ENCODE data around the gene CCDC134.

Gene CCDC134

GRCh38 chr22:41828516-41828915 is 28.0 kb downstream of the CCDC134 start:
- H3K27me3 ChIP-seq: no peaks in the 10 kb centered on the region
- H3K4me3 ChIP-seq: no peak overlapping the region
- H3K36me3 ChIP-seq: peaks cover 0 to 13% (median 0%) of the 10 kb centered on the region in 3 donors
- intact Hi-C loops (cut with DNase I; ENCODE audit: low total_unique reads): loop anchor here (5.0 kb wide), 1 partner anchor 119 kb away; the partner anchor contains the start of gene CENPM
- H3K9me3 ChIP-seq: no peaks in the 10 kb centered on the region
- no peak overlapping the region for H3K27ac ChIP-seq
- TF ChIP-seq, protein P1, sequence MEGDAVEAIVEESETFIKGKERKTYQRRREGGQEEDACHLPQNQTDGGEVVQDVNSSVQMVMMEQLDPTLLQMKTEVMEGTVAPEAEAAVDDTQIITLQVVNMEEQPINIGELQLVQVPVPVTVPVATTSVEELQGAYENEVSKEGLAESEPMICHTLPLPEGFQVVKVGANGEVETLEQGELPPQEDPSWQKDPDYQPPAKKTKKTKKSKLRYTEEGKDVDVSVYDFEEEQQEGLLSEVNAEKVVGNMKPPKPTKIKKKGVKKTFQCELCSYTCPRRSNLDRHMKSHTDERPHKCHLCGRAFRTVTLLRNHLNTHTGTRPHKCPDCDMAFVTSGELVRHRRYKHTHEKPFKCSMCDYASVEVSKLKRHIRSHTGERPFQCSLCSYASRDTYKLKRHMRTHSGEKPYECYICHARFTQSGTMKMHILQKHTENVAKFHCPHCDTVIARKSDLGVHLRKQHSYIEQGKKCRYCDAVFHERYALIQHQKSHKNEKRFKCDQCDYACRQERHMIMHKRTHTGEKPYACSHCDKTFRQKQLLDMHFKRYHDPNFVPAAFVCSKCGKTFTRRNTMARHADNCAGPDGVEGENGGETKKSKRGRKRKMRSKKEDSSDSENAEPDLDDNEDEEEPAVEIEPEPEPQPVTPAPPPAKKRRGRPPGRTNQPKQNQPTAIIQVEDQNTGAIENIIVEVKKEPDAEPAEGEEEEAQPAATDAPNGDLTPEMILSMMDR (IDR thresholded peaks at IDR 0.05): no peak
- H3K4me1 ChIP-seq: peaks cover 0 to 26% (median 6%) of the 10 kb centered on the region in 4 donors
- DNase-seq: no peak

- Histone ChIP-seq H3K4me1 (peaks cover 0 to 36% (median 12%) of the 10 kb centered on the region in 4 donors), H3K4me3 (no peak overlapping the region), H3K36me3 (peaks cover 0 to 13% (median 0%) of the 10 kb centered on the region in 3 donors), H3K27ac (no peak overlapping the region), H3K9me3 (no peaks in the 10 kb centered on the region), H3K27me3 (no peaks in the 10 kb centered on the region)
- DNase-seq: no peak
- TF ChIP-seq, protein P1 (IDR thresholded peaks at IDR 0.05): no peak
- intact Hi-C loops (cut with DNase I; ENCODE audit: low total_unique reads): loop anchor here (10.0 kb wide), 1 partner anchor 245 kb away; the partner anchor contains the start of genes NAGA, PHETA2 and SMDT1
Measured at GRCh38 chr22:41830174-41830573, 29.7 kb downstream of the CCDC134 start.

- peaks cover 0 to 24% (median 10%) of the 10 kb centered on the region in 4 donors for H3K4me1 ChIP-seq
- H3K9me3 ChIP-seq: no peaks in the 10 kb centered on the region
- no peak overlapping the region for H3K4me3 ChIP-seq
- DNase-seq: peak in 1 of 2 donors; percentile 26
- TF ChIP-seq, protein P1 (IDR thresholded peaks at IDR 0.05): no peak
- H3K36me3 ChIP-seq: peaks cover 0 to 6% (median 0%) of the 10 kb centered on the region in 3 donors
- H3K27me3 ChIP-seq: no peaks in the 10 kb centered on the region
- no peak overlapping the region for H3K27ac ChIP-seq
- intact Hi-C loops (cut with DNase I; ENCODE audit: low total_unique reads): loop anchor here (10.0 kb wide), 1 partner anchor 243 kb away; the partner anchor contains the start of genes NAGA, PHETA2 and SMDT1
Measured at GRCh38 chr22:41831383-41831782, 30.9 kb downstream of the CCDC134 start.

DNA sequence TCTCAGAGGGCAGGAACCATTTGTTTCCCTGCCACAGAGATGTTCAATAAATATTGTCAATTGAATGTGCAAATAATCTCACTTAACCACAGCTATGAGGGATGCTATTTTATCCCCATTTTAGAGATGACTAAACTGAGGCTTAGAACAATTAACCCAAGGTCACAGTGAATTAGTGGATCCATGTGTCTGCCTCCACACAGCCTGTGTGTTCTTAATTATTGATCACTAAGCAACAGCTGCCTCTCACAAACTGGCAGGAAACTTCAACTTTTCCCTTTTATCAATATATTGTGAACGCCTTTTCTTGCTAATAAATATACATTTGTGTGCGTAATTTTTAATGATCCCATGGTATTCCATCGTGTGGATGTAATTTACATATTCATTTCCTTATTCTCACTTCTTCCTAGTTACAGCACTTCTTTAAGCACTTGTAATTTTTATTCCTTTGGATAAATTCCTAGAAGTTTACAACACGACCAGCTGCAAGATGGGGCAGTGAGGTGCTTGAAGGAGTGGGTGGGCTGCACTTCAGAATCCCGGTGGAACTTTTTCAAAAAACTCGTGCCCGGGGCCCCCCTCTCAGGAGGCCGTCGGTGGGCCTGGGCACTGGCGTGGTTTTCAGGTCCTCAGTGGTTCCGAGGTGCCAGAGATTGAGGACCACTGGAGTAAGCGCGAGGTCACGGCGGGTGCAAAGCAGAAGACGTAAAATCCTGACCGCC is 31.5 kb downstream of the CCDC134 start:
- no peak for DNase-seq
- Histone ChIP-seq H3K27ac (peak overlapping the region; percentile 78 to 87), H3K36me3 (peaks cover 0 to 8% (median 0%) of the 10 kb centered on the region in 3 donors), H3K4me1 (peaks cover 0 to 18% (median 8%) of the 10 kb centered on the region in 4 donors), H3K9me3 (no peaks in the 10 kb centered on the region), H3K4me3 (peak overlapping the region; percentile 61 to 91), H3K27me3 (no peaks in the 10 kb centered on the region)
- TF ChIP-seq, protein P1 (IDR thresholded peaks at IDR 0.05): no peak
- intact Hi-C loops (cut with DNase I; ENCODE audit: low total_unique reads): loop anchor here (10.0 kb wide), 1 partner anchor 243 kb away; the partner anchor contains the start of genes NAGA, PHETA2 and SMDT1

DNA sequence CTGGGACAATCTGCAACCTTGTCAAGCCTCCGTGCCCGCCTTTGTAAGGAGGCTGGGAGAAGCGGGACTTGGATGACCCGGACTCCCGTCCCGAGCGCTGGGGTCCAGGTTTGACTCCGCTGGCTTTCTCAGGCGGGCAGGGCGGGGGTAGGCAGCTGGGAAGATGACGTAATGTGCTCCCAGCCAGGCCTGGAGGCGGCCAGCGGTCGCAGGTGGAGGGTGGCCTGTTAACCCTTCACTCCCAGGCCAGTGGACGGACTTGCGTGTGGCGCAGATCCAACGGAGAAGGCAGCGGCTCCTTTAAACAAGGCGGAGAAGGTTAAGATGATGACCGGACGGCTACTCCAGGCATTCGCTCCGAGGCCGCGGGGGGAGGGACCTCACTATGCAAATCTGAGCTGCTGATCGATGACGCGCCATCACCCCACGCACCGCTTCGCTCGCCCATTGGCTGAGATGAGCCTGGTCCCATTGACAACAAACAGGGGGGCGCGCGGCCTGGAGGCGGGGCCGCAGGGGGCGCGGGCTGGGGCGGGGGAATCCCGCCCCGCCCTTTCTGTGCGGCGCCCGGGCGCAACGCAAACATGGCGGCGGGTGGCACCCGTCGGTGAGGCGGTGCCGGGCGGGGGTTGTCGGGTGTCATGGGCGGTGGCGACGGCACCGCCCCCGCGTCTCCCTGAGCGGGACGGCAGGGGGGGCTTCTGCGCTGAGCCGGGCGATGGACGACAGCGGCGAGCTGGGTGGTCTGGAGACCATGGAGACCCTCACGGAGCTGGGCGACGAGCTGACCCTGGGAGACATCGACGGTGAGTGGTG is 32.3 kb downstream of the CCDC134 start, which contains the start of gene SREBF2:
TSS of gene SREBF2 (plus strand) at position 553 of the 816 bp plus-strand sequence. CDS start at position 719, 166 bp downstream.
- DNase-seq: peak; percentile 100
- intact Hi-C loops (cut with DNase I; ENCODE audit: low total_unique reads): loop anchor here (10.0 kb wide), 1 partner anchor 242 kb away; the partner anchor contains the start of genes NAGA, PHETA2 and SMDT1
- TF ChIP-seq, protein P1 (IDR thresholded peaks at IDR 0.05): peak in 1 of 2 experiments; percentile 11
- peak within 1 kb of the TSS; percentile 78 to 87 for H3K27ac ChIP-seq
- H3K4me3 ChIP-seq: peak within 1 kb of the TSS; percentile 61 to 91
- H3K36me3 ChIP-seq: peaks cover 0 to 8% (median 0%) of the 10 kb centered on the region in 3 donors
- H3K27me3 ChIP-seq: no peaks in the 10 kb centered on the region
- peaks cover 0 to 18% (median 8%) of the 10 kb centered on the region in 4 donors for H3K4me1 ChIP-seq
- no peaks in the 10 kb centered on the region for H3K9me3 ChIP-seq

Data from tibial artery (tissue), 4 donors.